Measurements from ENCODE around the gene PSMB5.
A peak's percentile ranks its signal among the peaks of the same experiment; 100 is the strongest.

The PSMB5 gene

GRCh38 chr14:23068789-23069412 is 34.2 kb upstream of the PSMB5 start:
- no peaks in the 10 kb centered on the region for H3K9me3 ChIP-seq (ENCODE audit: insufficient read depth, low read depth, low read length)
- H3K27ac ChIP-seq (ENCODE audit: low read length), result peak overlapping the region; percentile 48
- no peaks in the 10 kb centered on the region for H3K27me3 ChIP-seq (ENCODE audit: insufficient read depth, low read length)
- H3K4me1 ChIP-seq (ENCODE audit: insufficient read depth, low read length), result peaks cover 33% of the 10 kb centered on the region
- peaks cover 72% of the 10 kb centered on the region for H3K36me3 ChIP-seq (ENCODE audit: insufficient read depth, low read depth, low read length)
- peak overlapping the region; percentile 47; the same call in 1 of the 2 replicates for H3K9ac ChIP-seq (ENCODE audit: low read depth, low read length)
- peak overlapping the region; percentile 49 for H3K4me3 ChIP-seq (ENCODE audit: low read length)

- no peak overlapping the region for H3K27ac ChIP-seq (ENCODE audit: low read length)
- H3K4me3 ChIP-seq (ENCODE audit: low read length), result peak overlapping the region; percentile 45
- H3K4me1 ChIP-seq (ENCODE audit: insufficient read depth, low read length), result peaks cover 33% of the 10 kb centered on the region
- H3K36me3 ChIP-seq (ENCODE audit: insufficient read depth, low read depth, low read length), result peaks cover 77% of the 10 kb centered on the region
- no peaks in the 10 kb centered on the region for H3K9me3 ChIP-seq (ENCODE audit: insufficient read depth, low read depth, low read length)
- H3K9ac ChIP-seq (ENCODE audit: low read depth, low read length), result peak overlapping the region; percentile 47; the same call in 1 of the 2 replicates
- no peaks in the 10 kb centered on the region for H3K27me3 ChIP-seq (ENCODE audit: insufficient read depth, low read length)
Measured at GRCh38 chr14:23067847-23068788, 33.4 kb upstream of the PSMB5 start.

DNA sequence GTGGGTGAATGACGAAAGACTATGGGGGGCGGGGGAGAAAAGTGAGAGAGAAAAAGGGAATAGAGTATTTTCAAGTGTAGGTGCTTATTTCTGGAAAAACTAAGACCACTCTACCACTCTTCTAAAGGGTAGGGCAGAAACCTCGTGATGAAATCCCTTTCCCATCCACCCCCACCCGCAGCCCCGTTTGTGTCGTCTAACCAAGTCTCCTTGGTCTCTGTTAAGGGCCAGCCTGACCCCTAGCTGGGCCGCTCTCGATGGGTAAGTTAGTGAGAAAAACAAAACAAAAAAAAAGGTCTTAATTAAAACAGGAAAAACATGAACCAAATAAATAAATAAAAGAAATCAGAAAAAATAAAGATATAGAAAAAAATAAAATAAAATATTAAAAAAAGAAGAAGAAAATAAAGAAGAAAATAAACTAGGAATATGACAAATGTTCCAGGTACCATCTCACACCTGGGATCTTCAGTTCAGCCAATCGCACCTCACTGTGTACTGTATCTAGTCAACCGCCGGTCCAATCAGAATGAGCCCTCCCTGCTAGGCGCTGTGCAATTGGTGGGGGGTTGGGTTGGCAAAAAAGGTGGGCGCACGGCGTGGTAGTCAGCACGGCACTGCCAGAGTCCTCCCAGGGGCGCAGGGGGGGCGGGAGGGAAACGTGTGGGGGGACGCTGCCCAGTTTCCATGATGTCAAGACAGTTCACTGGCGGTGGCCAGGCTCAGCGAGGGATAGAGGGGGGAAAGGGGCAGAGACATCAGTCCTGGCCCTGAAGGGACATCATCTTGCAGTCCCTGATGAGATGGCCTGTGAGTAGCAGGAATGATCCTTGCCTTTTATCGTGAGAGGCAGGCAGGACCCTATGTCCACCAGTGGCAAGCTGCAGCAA is 32.4 kb upstream of the PSMB5 start:
- Histone ChIP-seq H3K27me3 (ENCODE audit: insufficient read depth, low read length) (no peaks in the 10 kb centered on the region), H3K4me3 (ENCODE audit: low read length) (no peak overlapping the region), H3K27ac (ENCODE audit: low read length) (no peak overlapping the region), H3K9ac (ENCODE audit: low read depth, low read length) (no peak overlapping the region), H3K4me1 (ENCODE audit: insufficient read depth, low read length) (peaks cover 23% of the 10 kb centered on the region), H3K9me3 (ENCODE audit: insufficient read depth, low read depth, low read length) (no peaks in the 10 kb centered on the region), H3K36me3 (ENCODE audit: insufficient read depth, low read depth, low read length) (peaks cover 77% of the 10 kb centered on the region)

DNA sequence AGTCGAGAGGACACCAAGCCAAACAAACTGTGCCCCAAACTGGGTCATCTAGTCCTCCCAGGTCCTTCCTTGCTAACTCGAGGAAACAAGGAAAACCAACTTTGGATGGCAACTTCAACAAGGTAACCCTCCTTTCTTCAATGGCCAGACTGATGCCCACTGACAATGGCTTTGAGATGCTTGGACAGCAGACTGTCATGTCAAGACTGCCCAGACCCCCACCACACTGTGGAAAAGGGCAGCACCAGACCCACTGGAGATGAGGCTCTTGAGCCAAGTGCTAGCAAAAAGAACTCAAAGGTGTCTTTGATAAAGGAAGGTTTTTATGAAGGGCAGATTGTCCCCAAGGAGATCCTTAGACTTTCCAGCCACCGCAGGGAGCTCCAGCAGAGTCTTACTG is 31.7 kb upstream of the PSMB5 start:
- H3K4me3 ChIP-seq (ENCODE audit: low read length), result no peak overlapping the region
- no peak overlapping the region for H3K27ac ChIP-seq (ENCODE audit: low read length)
- no peaks in the 10 kb centered on the region for H3K9me3 ChIP-seq (ENCODE audit: insufficient read depth, low read depth, low read length)
- no peak overlapping the region for H3K9ac ChIP-seq (ENCODE audit: low read depth, low read length)
- no peaks in the 10 kb centered on the region for H3K27me3 ChIP-seq (ENCODE audit: insufficient read depth, low read length)
- H3K36me3 ChIP-seq (ENCODE audit: insufficient read depth, low read depth, low read length), result peaks cover 82% of the 10 kb centered on the region
- peaks cover 19% of the 10 kb centered on the region for H3K4me1 ChIP-seq (ENCODE audit: insufficient read depth, low read length)

DNA sequence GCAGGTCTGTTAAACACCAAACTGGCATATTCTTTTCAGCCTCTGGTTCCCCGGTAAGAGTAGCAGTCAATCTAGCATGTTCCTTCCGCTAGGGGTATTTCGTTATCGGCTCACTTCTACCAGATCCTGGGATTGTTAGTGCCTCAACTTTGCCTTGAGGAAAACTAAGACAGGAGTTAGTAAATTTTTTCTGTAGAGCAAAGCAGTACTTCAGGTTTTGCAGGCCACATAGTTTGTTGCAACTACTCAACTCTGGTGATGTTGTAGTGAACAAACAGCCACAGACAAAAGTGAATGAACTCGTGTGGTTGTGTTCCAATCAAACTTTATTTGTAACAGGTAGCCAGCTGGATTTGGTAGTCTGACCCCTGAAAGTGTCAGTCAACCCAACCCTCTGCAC is 28.9 kb upstream of the PSMB5 start:
- no peaks in the 10 kb centered on the region for H3K27me3 ChIP-seq (ENCODE audit: insufficient read depth, low read length)
- H3K4me3 ChIP-seq (ENCODE audit: low read length), result no peak overlapping the region
- H3K27ac ChIP-seq (ENCODE audit: low read length), result no peak overlapping the region
- no peak overlapping the region for H3K9ac ChIP-seq (ENCODE audit: low read depth, low read length)
- H3K4me1 ChIP-seq (ENCODE audit: insufficient read depth, low read length), result peaks cover 7% of the 10 kb centered on the region
- peaks cover 96% of the 10 kb centered on the region for H3K36me3 ChIP-seq (ENCODE audit: insufficient read depth, low read depth, low read length)
- no peaks in the 10 kb centered on the region for H3K9me3 ChIP-seq (ENCODE audit: insufficient read depth, low read depth, low read length)

GRCh38 chr14:23062002-23062401 is 27.3 kb upstream of the PSMB5 start:
- H3K27ac ChIP-seq (ENCODE audit: low read length), result no peak overlapping the region
- H3K9me3 ChIP-seq (ENCODE audit: insufficient read depth, low read depth, low read length), result no peaks in the 10 kb centered on the region
- H3K4me1 ChIP-seq (ENCODE audit: insufficient read depth, low read length), result no peaks in the 10 kb centered on the region; the same call in 1 of the 2 replicates
- no peak overlapping the region for H3K9ac ChIP-seq (ENCODE audit: low read depth, low read length)
- peaks cover 2% of the 10 kb centered on the region; the same call in 1 of the 2 replicates for H3K27me3 ChIP-seq (ENCODE audit: insufficient read depth, low read length)
- no peak overlapping the region for H3K4me3 ChIP-seq (ENCODE audit: low read length)
- H3K36me3 ChIP-seq (ENCODE audit: insufficient read depth, low read depth, low read length), result peaks cover 81% of the 10 kb centered on the region

GRCh38 chr14:23060536-23061260 is 26.0 kb upstream of the PSMB5 start:
- peaks cover 68% of the 10 kb centered on the region for H3K36me3 ChIP-seq (ENCODE audit: insufficient read depth, low read depth, low read length)

DNA sequence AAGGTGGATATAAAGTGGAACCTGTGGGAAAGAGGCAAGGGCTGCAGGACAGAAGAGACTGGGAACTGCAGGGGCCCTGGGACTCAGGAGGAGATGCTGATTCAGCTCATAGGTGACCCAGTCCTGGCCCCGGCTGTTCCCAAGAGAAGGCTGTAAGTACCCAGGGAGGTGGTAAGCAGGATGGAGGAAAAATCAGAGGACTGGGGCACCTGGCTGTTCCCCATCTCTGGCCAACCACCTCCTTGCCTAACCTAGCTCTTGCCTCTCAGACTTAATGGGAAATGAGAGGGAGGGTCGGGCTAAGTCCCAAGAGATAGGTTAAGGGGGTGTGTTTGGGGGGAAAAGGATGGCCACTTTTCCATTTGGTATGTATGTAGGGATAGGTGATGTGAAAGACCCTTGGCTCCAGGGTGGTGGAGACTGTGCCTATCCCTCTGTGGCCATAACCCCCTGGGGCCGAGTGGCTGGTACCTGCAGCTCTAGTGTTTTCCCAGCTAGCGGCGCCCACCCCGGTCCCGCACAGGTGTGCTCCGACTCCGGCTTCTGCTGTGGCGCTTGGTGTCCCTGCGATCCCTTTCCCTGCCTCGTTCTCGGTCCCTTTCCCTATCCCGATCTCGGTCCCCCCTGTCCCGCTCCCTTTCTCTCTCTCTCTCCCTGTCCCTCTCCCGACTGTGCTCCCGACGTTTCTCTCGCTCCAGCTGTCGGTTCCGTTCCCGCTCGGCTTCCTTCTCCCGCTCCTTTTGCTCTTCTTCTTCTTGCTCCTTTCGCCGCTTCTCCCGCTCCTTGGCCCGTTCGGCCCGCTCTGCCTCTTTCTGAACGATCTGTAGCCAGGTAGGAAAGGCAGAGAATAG is 24.2 kb upstream of the PSMB5 start:
- Histone ChIP-seq H3K27me3 (ENCODE audit: insufficient read depth, low read length) (peaks cover 6% of the 10 kb centered on the region; the same call in 1 of the 2 replicates), H3K9ac (ENCODE audit: low read depth, low read length) (no peak overlapping the region), H3K9me3 (ENCODE audit: insufficient read depth, low read depth, low read length) (no peaks in the 10 kb centered on the region), H3K27ac (ENCODE audit: low read length) (no peak overlapping the region), H3K36me3 (ENCODE audit: insufficient read depth, low read depth, low read length) (peaks cover 54% of the 10 kb centered on the region), H3K4me3 (ENCODE audit: low read length) (no peak overlapping the region), H3K4me1 (ENCODE audit: insufficient read depth, low read length) (peaks cover 3% of the 10 kb centered on the region; the same call in 1 of the 2 replicates)

More at GRCh38 chr14:23060536-23061260, 26.0 kb upstream of the PSMB5 start:
- H3K9ac ChIP-seq (ENCODE audit: low read depth, low read length), result no peak overlapping the region
- peaks cover 6% of the 10 kb centered on the region; the same call in 1 of the 2 replicates for H3K27me3 ChIP-seq (ENCODE audit: insufficient read depth, low read length)
- peaks cover 3% of the 10 kb centered on the region; the same call in 1 of the 2 replicates for H3K4me1 ChIP-seq (ENCODE audit: insufficient read depth, low read length)
- H3K4me3 ChIP-seq (ENCODE audit: low read length), result no peak overlapping the region
- no peak overlapping the region for H3K27ac ChIP-seq (ENCODE audit: low read length)
- H3K9me3 ChIP-seq (ENCODE audit: insufficient read depth, low read depth, low read length), result no peaks in the 10 kb centered on the region

DNA sequence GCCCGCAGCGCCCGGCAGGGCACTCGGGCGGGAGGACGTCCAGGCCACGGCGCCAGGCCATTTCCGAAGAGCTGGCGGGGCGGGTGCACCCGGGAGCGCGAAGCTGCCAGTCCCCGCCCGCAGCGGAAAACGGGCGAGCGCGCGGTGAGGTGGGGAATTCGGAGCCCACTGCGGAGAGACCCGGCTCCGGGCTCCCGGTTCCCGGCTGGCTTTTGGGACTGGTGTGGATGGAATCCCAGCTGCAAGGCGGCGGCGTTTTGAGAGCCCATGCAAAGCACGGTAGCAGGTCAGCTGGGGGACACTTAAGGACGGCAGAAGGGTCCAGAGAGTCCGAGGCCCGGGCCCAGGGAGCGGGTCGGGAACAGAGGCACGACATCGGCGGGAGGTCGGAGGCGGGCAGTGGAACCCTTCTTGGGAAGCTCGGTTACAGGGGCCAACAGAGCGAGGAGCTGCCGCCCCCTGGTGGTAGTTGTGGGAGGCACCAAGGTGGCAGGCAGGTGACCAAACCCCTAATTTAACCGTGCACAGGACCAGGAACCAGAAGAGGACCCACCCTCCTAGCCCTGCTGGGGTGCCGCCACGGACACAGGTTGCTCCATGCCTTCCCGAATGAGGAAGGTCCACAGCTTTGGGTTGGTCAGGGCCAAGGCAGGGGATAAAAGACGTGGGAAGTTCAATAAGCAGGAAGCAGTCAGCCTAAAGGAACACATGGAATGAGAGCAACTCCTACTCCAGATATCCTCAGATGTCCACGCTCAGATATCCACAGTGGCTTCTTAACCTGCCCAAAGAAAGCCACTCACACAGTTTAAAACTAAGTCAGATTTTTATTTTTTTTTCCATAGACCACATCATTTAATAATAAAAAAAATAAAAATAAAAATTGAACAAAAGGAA is 23.3 kb upstream of the PSMB5 start:
- peak overlapping the region; percentile 82 for H3K9ac ChIP-seq (ENCODE audit: low read depth, low read length)
- H3K36me3 ChIP-seq (ENCODE audit: insufficient read depth, low read depth, low read length), result peaks cover 54% of the 10 kb centered on the region
- peaks cover 3% of the 10 kb centered on the region; the same call in 1 of the 2 replicates for H3K4me1 ChIP-seq (ENCODE audit: insufficient read depth, low read length)
- H3K27ac ChIP-seq (ENCODE audit: low read length), result peak overlapping the region; percentile 63
- peaks cover 6% of the 10 kb centered on the region; the same call in 1 of the 2 replicates for H3K27me3 ChIP-seq (ENCODE audit: insufficient read depth, low read length)
- peak overlapping the region; percentile 85 for H3K4me3 ChIP-seq (ENCODE audit: low read length)
- no peaks in the 10 kb centered on the region for H3K9me3 ChIP-seq (ENCODE audit: insufficient read depth, low read depth, low read length)

Data from iPS-20b (cell line).